Measurements from ENCODE around the gene UBE3B. TPM values are rescaled to one million over a fixed set of nuclear protein-coding genes. Genes with fewer than 3 reads are reported as not detected.

Gene UBE3B
- total RNA-seq, 6 experiments from 2014 or later, result 41.3 to 43.6 (median 43.1) TPM

GRCh38 chr12:109548258-109548657, 70.8 kb downstream of the UBE3B start:
- H3K9me3 Mint-ChIP-seq, result no peaks in the 10 kb centered on the region
- peaks cover 13% of the 10 kb centered on the region for H3K4me1 Mint-ChIP-seq (ENCODE audit: low read depth)
- H3K27ac Mint-ChIP-seq, result no peak overlapping the region
- H3K4me3 Mint-ChIP-seq, result no peak overlapping the region
- no peak for DNase-seq
- no peaks in the 10 kb centered on the region for H3K36me3 Mint-ChIP-seq (ENCODE audit: low read depth)
- TF ChIP-seq CTCF (IDR thresholded peaks at IDR 0.05), result no peak
- H3K27me3 Mint-ChIP-seq (ENCODE audit: insufficient read depth), result peaks cover 20% of the 10 kb centered on the region

GRCh38 chr12:109549613-109550270, 72.3 kb downstream of the UBE3B start:
- H3K27ac Mint-ChIP-seq, result no peak overlapping the region
- TF ChIP-seq CTCF (IDR thresholded peaks at IDR 0.05), result no peak
- no peaks in the 10 kb centered on the region for H3K36me3 Mint-ChIP-seq (ENCODE audit: low read depth)
- peaks cover 10% of the 10 kb centered on the region for H3K4me1 Mint-ChIP-seq (ENCODE audit: low read depth)
- H3K27me3 Mint-ChIP-seq (ENCODE audit: insufficient read depth), result peaks cover 29% of the 10 kb centered on the region
- no peaks in the 10 kb centered on the region for H3K9me3 Mint-ChIP-seq
- H3K4me3 Mint-ChIP-seq, result no peak overlapping the region
- DNase-seq, result no peak

- Mint-ChIP-seq H3K27ac (no peak overlapping the region), H3K9me3 (no peaks in the 10 kb centered on the region), H3K4me1 (ENCODE audit: low read depth) (peaks cover 4% of the 10 kb centered on the region), H3K36me3 (ENCODE audit: low read depth) (no peaks in the 10 kb centered on the region), H3K27me3 (ENCODE audit: insufficient read depth) (peaks cover 29% of the 10 kb centered on the region), H3K4me3 (no peak overlapping the region)
- TF ChIP-seq CTCF (IDR thresholded peaks at IDR 0.05), result no peak
- DNase-seq, result no peak
Measured at GRCh38 chr12:109550281-109550680, 72.8 kb downstream of the UBE3B start.

GRCh38 chr12:109551108-109551507, 73.7 kb downstream of the UBE3B start:
- Mint-ChIP-seq H3K36me3 (ENCODE audit: low read depth) (no peaks in the 10 kb centered on the region), H3K27ac (no peak overlapping the region), H3K4me3 (no peak overlapping the region), H3K4me1 (ENCODE audit: low read depth) (no peaks in the 10 kb centered on the region), H3K27me3 (ENCODE audit: insufficient read depth) (peaks cover 29% of the 10 kb centered on the region), H3K9me3 (no peaks in the 10 kb centered on the region)
- no peak for TF ChIP-seq CTCF (IDR thresholded peaks at IDR 0.05)
- DNase-seq, result no peak

- no peak for TF ChIP-seq CTCF (IDR thresholded peaks at IDR 0.05)
- Mint-ChIP-seq H3K4me1 (ENCODE audit: low read depth) (no peaks in the 10 kb centered on the region), H3K4me3 (no peak overlapping the region), H3K36me3 (ENCODE audit: low read depth) (no peaks in the 10 kb centered on the region), H3K9me3 (no peaks in the 10 kb centered on the region), H3K27ac (no peak overlapping the region), H3K27me3 (ENCODE audit: insufficient read depth) (peaks cover 29% of the 10 kb centered on the region)
- DNase-seq, result no peak
Measured at GRCh38 chr12:109552971-109553370, 75.5 kb downstream of the UBE3B start.

All from HFFc6 (cell line).